Brain microvascular endothelial cell (primary cell): Measurements from ENCODE around the gene INTS6L.

Experiments
- DNase-seq: peaks from one replicate; pipeline ENCODE4 v3.0.0-alpha.2; 2020
- H3K27ac ChIP-seq: fragments of 250-450 bp; sonication (Bioruptor Pico); 2 replicates; pipeline ENCODE4 v1.5.1; 2020; ENCODE audit warnings: mild to moderate bottlenecking, moderate library complexity
- H3K27me3 ChIP-seq: fragments of 250-450 bp; sonication (Bioruptor Pico); replicated peaks from 2 replicates; pipeline ENCODE4 v1.5.1; 2020; ENCODE audit warnings: mild to moderate bottlenecking
- H3K36me3 ChIP-seq: fragments of 250-450 bp; sonication (Bioruptor Pico); replicated peaks from 2 replicates; pipeline ENCODE4 v1.5.1; 2020; ENCODE audit warnings: mild to moderate bottlenecking
- H3K4me3 ChIP-seq: 2 replicates; pipeline ENCODE4 v1.5.1; 2011; ENCODE audit warnings: low read depth, mild to moderate bottlenecking, control low read depth, low read length, moderate library complexity
- in situ Hi-C: cut with HindIII; loops from 2 replicates; pipeline ENCODE4 v1.10.0; 2017; ENCODE audit warnings: low sequenced_read_pairs, low pct_ligation_motif_present
- TF ChIP-seq, protein P1 (sequence below): IDR thresholded peaks from 2 replicates; pipeline ENCODE4 v1.5.1; 2011; ENCODE audit warnings: low read depth, mild to moderate bottlenecking, moderate library complexity, low read length, control low read depth, inconsistent platforms; ENCODE audit errors: missing control alignments

Gene INTS6L, protein sequence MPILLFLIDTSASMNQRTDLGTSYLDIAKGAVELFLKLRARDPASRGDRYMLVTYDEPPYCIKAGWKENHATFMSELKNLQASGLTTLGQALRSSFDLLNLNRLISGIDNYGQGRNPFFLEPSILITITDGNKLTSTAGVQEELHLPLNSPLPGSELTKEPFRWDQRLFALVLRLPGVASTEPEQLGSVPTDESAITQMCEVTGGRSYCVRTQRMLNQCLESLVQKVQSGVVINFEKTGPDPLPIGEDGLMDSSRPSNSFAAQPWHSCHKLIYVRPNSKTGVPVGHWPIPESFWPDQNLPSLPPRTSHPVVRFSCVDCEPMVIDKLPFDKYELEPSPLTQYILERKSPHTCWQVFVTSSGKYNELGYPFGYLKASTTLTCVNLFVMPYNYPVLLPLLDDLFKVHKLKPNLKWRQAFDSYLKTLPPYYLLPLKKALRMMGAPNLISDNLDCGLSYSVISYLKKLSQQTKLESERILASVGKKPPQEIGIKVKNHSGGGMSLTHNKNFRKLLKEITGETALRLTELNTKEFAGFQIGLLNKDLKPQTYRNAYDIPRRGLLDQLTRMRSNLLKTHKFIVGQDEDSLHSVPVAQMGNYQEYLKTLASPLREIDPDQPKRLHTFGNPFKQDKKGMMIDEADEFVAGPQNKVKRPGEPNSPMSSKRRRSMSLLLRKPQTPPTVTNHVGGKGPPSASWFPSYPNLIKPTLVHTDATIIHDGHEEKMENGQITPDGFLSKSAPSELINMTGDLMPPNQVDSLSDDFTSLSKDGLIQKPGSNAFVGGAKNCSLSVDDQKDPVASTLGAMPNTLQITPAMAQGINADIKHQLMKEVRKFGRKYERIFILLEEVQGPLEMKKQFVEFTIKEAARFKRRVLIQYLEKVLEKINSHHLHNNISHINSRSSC

DNA sequence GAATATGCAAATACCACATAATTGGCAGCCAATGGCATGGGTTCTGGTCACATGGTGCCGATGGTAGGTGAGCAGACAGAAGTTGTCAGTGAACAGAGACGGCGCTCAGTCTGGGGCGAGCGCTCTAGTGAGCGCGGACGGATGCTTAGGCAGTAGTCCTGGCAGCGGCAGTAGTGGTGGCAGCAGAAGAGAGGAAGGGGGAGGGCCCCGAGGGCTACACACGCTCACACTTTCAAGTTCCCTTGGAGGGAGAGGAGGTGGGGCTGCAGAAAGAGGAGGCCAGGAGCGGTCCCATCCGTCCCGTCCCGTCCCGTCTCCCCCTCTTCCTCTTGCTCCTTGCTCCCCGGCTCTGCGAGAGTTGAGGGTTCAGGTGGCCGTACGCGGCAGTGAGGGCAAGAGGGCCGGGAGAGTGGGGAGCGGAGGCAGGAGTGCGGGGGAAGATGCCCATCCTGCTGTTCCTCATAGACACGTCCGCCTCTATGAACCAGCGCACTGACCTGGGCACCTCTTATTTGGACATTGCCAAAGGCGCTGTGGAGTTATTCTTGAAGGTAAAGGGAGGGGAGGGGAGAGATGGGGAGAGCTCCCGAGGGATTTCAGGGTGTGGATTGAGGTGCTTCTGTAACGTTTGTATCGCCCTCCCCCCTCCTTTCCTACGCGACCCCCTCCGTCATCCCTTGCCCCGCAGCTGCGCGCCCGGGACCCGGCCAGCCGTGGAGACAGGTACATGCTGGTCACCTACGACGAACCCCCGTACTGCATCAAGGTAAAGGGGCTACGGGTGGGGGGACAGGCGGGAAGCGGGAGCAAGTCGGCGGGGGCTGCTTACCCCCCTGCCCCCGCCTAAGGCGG, at the start of gene INTS6L:
Gene INTS6L (plus strand): TSS at position 108 of the 852 bp plus-strand sequence. CDS start 333 bp downstream, at position 441.
- Histone ChIP-seq H3K27me3 (no peaks in the 10 kb centered on the region), H3K27ac (peak within 1 kb of the TSS; percentile 86), H3K36me3 (no peaks in the 10 kb centered on the region), H3K4me3 (peak within 1 kb of the TSS; percentile 68)
- peak; percentile 90 for DNase-seq
- TF ChIP-seq, protein P1, sequence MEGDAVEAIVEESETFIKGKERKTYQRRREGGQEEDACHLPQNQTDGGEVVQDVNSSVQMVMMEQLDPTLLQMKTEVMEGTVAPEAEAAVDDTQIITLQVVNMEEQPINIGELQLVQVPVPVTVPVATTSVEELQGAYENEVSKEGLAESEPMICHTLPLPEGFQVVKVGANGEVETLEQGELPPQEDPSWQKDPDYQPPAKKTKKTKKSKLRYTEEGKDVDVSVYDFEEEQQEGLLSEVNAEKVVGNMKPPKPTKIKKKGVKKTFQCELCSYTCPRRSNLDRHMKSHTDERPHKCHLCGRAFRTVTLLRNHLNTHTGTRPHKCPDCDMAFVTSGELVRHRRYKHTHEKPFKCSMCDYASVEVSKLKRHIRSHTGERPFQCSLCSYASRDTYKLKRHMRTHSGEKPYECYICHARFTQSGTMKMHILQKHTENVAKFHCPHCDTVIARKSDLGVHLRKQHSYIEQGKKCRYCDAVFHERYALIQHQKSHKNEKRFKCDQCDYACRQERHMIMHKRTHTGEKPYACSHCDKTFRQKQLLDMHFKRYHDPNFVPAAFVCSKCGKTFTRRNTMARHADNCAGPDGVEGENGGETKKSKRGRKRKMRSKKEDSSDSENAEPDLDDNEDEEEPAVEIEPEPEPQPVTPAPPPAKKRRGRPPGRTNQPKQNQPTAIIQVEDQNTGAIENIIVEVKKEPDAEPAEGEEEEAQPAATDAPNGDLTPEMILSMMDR: no peak
- in situ Hi-C loops: no loop called here

DNA sequence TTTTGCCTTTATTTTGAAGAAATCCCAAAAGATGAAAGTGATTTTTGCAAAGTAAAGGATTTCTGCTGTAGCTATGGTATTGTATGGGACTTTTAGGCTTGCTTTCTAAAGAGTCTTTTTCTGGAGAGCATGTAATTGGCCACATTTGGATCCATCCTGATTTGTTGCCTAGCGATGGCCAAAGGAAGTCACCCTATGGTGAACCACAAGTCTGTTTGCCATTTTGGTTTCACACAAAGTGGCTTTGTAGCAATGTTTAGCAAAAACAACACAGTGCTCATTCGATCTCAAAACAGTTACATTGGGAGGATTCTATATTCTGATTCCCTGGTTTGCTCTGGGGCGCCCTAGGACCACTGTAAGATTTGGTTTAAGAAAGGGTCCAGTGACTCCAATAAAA, 44.1 kb upstream of the INTS6L start:
- in situ Hi-C loops: no loop called here
- H3K4me3 ChIP-seq: no peak overlapping the region
- no peaks in the 10 kb centered on the region for H3K27me3 ChIP-seq
- no peak for DNase-seq
- no peaks in the 10 kb centered on the region for H3K36me3 ChIP-seq
- TF ChIP-seq, protein P1: no peak
- no peak overlapping the region for H3K27ac ChIP-seq

DNA sequence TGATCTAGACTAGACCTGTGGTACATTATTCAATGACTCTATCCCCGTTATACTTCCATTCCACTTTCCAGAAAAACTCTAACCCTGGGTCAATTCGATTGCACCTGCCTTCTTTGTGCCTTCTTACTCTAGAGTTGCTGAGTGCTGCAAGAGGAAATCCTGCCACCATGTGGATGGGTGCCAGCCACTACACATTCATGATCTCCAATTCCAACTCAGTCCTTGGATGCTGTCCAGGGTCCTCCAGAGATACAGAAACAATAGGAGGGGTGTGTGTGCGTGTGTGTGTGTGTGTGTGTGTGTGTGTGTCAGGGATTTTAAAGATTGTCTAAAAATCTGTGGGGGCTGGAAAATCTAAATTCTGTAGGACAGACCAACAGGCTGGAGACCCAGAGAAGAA, 42.9 kb upstream of the INTS6L start:
- TF ChIP-seq, protein P1: peak; percentile 60
- no peak overlapping the region for H3K4me3 ChIP-seq
- H3K27me3 ChIP-seq: no peaks in the 10 kb centered on the region
- in situ Hi-C loops: no loop called here
- DNase-seq: peak; percentile 72
- H3K36me3 ChIP-seq: no peaks in the 10 kb centered on the region
- H3K27ac ChIP-seq: no peak overlapping the region

GRCh38 chrX:135480076-135480475, 40.4 kb upstream of the INTS6L start:
- no peak overlapping the region for H3K4me3 ChIP-seq
- in situ Hi-C loops: no loop called here
- H3K27me3 ChIP-seq: no peaks in the 10 kb centered on the region
- no peaks in the 10 kb centered on the region for H3K36me3 ChIP-seq
- H3K27ac ChIP-seq: no peak overlapping the region
- TF ChIP-seq, protein P1: no peak
- no peak for DNase-seq

DNA sequence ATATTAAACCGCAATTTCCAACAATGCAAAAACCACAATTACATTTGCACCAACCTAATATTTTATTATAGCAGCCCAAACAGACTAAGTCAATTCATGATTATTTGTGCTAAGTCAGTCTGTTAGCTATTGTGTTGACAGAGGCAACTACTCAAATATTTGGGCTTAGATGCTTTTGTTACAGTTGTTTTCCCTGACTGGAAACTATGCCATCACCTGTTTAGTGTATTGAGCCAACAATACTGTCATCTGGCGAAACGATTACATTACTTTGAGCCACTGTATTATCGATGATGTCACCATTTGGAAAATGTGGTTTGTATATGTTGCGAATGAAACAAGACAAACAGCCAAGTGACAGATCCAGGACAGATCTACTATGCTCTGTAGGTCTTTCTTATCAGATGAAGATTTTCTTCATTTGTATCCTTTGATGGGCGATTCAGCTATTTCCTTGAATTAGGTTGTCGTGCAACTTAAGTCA, 38.7 kb upstream of the INTS6L start:
- no peaks in the 10 kb centered on the region for H3K27me3 ChIP-seq
- DNase-seq: no peak
- no peaks in the 10 kb centered on the region for H3K36me3 ChIP-seq
- H3K27ac ChIP-seq: no peak overlapping the region
- H3K4me3 ChIP-seq: no peak overlapping the region
- TF ChIP-seq, protein P1: no peak
- in situ Hi-C loops: no loop called here
